Measurements from ENCODE around the gene CACNA1I. TPM values are rescaled to one million over a fixed set of nuclear protein-coding genes. Genes with fewer than 3 reads are reported as not detected.

CACNA1I gene
- total RNA-seq, 1 experiment from 2014 or later = 0.15 TPM

DNA sequence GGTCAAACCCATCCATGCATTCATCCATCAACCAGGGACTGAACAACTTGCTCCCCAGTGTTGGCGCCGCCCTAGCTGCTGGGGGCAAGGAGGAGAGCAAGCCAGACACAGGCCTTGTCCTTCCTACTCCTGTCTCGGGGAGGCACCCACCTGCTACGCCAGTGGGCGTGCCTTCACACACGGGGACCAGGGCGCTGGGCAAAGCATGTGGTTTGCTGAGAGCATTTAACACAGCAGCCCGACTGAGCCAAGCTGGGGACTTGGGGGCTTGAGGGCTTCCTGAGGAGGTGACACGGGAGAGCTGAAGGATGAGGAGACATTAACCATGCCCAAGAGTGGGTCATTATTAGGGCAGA, 30.6 kb downstream of the CACNA1I start:
- ChIA-PET CTCF (no interaction called here), POLR2A (no interaction called here), RAD21 (ENCODE audit: low non-redundant PET in 1 of 2, low total read pairs in 2 of 2, uncharacterized antibody in 2 of 2, unreplicated experiment in 2 of 2) (no interaction called here)
- H4K20me1 ChIP-seq (ENCODE audit: insufficient read depth) = no peaks in the 10 kb centered on the region
- peaks cover 6 to 15% of the 10 kb centered on the region in 2 experiments; a peak in 3 of 4 replicates for H3K4me1 ChIP-seq (ENCODE audit: control insufficient read depth in 1 of 2, insufficient read depth in 2 of 2, low read length in 2 of 2)
- no TSS peak for BruUV-seq (replicated peaks)
- H3K9me3 ChIP-seq (ENCODE audit: control insufficient read depth in 1 of 2, insufficient read depth in 1 of 2, low read depth in 1 of 2, low read length in 2 of 2) = no peaks in the 10 kb centered on the region
- intact Hi-C loops (cut with micrococcal nuclease) = no loop called here
- H3K27ac ChIP-seq (ENCODE audit: low read depth, low read length) = no peak overlapping the region
- no peaks in the 10 kb centered on the region for H3K9me2 ChIP-seq (ENCODE audit: insufficient read depth)
- no peak overlapping the region for H3K4me3 ChIP-seq (replicated peaks in 1 of 2; ENCODE audit: low read depth in 1 of 2, low read length in 2 of 2)
- no peak overlapping the region for H3K4me2 ChIP-seq (ENCODE audit: low read length)
- no peaks in the 10 kb centered on the region for H3K36me3 ChIP-seq (ENCODE audit: control insufficient read depth in 1 of 2, insufficient read depth in 2 of 2, low read length in 2 of 2)
- no peak overlapping the region for H2AFZ ChIP-seq (ENCODE audit: low read depth, low read length, poor library complexity, severe bottlenecking)
- no peak for ATAC-seq
- H3K79me2 ChIP-seq (ENCODE audit: insufficient read depth, low read length) = no peaks in the 10 kb centered on the region
- DNase-seq (ENCODE audit: low read depth, low spot score) = no peak
- H3K27me3 ChIP-seq (ENCODE audit: insufficient read depth, low read length) = peaks cover 27% of the 10 kb centered on the region
- H3K9ac ChIP-seq (ENCODE audit: low read length) = no peak overlapping the region
- no peak for TF ChIP-seq CEBPB (IDR thresholded peaks at IDR 0.05; ENCODE audit: low read depth)
- TF ChIP-seq, protein P1, sequence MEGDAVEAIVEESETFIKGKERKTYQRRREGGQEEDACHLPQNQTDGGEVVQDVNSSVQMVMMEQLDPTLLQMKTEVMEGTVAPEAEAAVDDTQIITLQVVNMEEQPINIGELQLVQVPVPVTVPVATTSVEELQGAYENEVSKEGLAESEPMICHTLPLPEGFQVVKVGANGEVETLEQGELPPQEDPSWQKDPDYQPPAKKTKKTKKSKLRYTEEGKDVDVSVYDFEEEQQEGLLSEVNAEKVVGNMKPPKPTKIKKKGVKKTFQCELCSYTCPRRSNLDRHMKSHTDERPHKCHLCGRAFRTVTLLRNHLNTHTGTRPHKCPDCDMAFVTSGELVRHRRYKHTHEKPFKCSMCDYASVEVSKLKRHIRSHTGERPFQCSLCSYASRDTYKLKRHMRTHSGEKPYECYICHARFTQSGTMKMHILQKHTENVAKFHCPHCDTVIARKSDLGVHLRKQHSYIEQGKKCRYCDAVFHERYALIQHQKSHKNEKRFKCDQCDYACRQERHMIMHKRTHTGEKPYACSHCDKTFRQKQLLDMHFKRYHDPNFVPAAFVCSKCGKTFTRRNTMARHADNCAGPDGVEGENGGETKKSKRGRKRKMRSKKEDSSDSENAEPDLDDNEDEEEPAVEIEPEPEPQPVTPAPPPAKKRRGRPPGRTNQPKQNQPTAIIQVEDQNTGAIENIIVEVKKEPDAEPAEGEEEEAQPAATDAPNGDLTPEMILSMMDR (IDR thresholded peaks at IDR 0.05 in 2 of 3, conservative IDR thresholded peaks at IDR 0.05 in 1 of 3; ENCODE audit: borderline replicate concordance in 1 of 3, insufficient read depth in 1 of 3, low read depth in 2 of 3, low read length in 2 of 3) = 0 out of 6 replicates have a peak, but pooled peaks of 2 of the 3 experiments have one; percentile 8 to 11

GRCh38 chr22:39603345-39603744, 32.8 kb downstream of the CACNA1I start:
- ChIA-PET RAD21 (ENCODE audit: low non-redundant PET in 1 of 2, low total read pairs in 2 of 2, uncharacterized antibody in 2 of 2, unreplicated experiment in 2 of 2) (no interaction called here), POLR2A (no interaction called here), CTCF (no interaction called here)
- no TSS peak for BruUV-seq (replicated peaks)
- DNase-seq (ENCODE audit: low read depth, low spot score) = no peak
- H3K79me2 ChIP-seq (ENCODE audit: insufficient read depth, low read length) = no peaks in the 10 kb centered on the region
- no peaks in the 10 kb centered on the region for H3K9me2 ChIP-seq (ENCODE audit: insufficient read depth)
- H3K9me3 ChIP-seq (ENCODE audit: control insufficient read depth in 1 of 2, insufficient read depth in 1 of 2, low read depth in 1 of 2, low read length in 2 of 2) = no peaks in the 10 kb centered on the region
- no peak overlapping the region for H3K27ac ChIP-seq (ENCODE audit: low read depth, low read length)
- no peak overlapping the region for H3K4me3 ChIP-seq (replicated peaks in 1 of 2; ENCODE audit: low read depth in 1 of 2, low read length in 2 of 2)
- H2AFZ ChIP-seq (ENCODE audit: low read depth, low read length, poor library complexity, severe bottlenecking) = no peak overlapping the region
- ATAC-seq = no peak
- H3K4me2 ChIP-seq (ENCODE audit: low read length) = no peak overlapping the region
- no peaks in the 10 kb centered on the region for H3K36me3 ChIP-seq (ENCODE audit: control insufficient read depth in 1 of 2, insufficient read depth in 2 of 2, low read length in 2 of 2)
- peaks cover 15 to 21% of the 10 kb centered on the region in 2 experiments; a peak in 3 of 4 replicates for H3K4me1 ChIP-seq (ENCODE audit: control insufficient read depth in 1 of 2, insufficient read depth in 2 of 2, low read length in 2 of 2)
- intact Hi-C loops (cut with micrococcal nuclease) = no loop called here
- no peaks in the 10 kb centered on the region for H4K20me1 ChIP-seq (ENCODE audit: insufficient read depth)
- H3K27me3 ChIP-seq (ENCODE audit: insufficient read depth, low read length) = peaks cover 27% of the 10 kb centered on the region
- H3K9ac ChIP-seq (ENCODE audit: low read length) = no peak overlapping the region
- no peak for TF ChIP-seq CBX3 (IDR thresholded peaks at IDR 0.05; ENCODE audit: low read depth)
- TF ChIP-seq, protein P2, sequence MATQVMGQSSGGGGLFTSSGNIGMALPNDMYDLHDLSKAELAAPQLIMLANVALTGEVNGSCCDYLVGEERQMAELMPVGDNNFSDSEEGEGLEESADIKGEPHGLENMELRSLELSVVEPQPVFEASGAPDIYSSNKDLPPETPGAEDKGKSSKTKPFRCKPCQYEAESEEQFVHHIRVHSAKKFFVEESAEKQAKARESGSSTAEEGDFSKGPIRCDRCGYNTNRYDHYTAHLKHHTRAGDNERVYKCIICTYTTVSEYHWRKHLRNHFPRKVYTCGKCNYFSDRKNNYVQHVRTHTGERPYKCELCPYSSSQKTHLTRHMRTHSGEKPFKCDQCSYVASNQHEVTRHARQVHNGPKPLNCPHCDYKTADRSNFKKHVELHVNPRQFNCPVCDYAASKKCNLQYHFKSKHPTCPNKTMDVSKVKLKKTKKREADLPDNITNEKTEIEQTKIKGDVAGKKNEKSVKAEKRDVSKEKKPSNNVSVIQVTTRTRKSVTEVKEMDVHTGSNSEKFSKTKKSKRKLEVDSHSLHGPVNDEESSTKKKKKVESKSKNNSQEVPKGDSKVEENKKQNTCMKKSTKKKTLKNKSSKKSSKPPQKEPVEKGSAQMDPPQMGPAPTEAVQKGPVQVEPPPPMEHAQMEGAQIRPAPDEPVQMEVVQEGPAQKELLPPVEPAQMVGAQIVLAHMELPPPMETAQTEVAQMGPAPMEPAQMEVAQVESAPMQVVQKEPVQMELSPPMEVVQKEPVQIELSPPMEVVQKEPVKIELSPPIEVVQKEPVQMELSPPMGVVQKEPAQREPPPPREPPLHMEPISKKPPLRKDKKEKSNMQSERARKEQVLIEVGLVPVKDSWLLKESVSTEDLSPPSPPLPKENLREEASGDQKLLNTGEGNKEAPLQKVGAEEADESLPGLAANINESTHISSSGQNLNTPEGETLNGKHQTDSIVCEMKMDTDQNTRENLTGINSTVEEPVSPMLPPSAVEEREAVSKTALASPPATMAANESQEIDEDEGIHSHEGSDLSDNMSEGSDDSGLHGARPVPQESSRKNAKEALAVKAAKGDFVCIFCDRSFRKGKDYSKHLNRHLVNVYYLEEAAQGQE (IDR thresholded peaks at IDR 0.05; ENCODE audit: low read depth) = no peak
- TF ChIP-seq POLR2AphosphoS5 (IDR thresholded peaks at IDR 0.05; ENCODE audit: low read depth, low read length) = no peak
- TF ChIP-seq YY1 (IDR thresholded peaks at IDR 0.05; ENCODE audit: extremely low read depth, insufficient replicate concordance, low read depth, low read length) = no peak
- TF ChIP-seq ZFX (IDR thresholded peaks at IDR 0.05) = no peak
- no peak for TF ChIP-seq EZH2phosphoT487 (IDR thresholded peaks at IDR 0.05; ENCODE audit: borderline replicate concordance)
- TF ChIP-seq, protein P3, sequence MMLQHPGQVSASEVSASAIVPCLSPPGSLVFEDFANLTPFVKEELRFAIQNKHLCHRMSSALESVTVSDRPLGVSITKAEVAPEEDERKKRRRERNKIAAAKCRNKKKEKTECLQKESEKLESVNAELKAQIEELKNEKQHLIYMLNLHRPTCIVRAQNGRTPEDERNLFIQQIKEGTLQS (IDR thresholded peaks at IDR 0.05) = no peak
- no peak for TF ChIP-seq SP1 (IDR thresholded peaks at IDR 0.05; ENCODE audit: low read depth)
- no peak for TF ChIP-seq JUND (IDR thresholded peaks at IDR 0.05)
- TF ChIP-seq ZBTB33 (IDR thresholded peaks at IDR 0.05; ENCODE audit: extremely low read depth, insufficient replicate concordance, low read length) = no peak
- no peak for TF ChIP-seq EGR1 (IDR thresholded peaks at IDR 0.05; ENCODE audit: low read depth)
- no peak for TF ChIP-seq EZH2 (IDR thresholded peaks at IDR 0.05)
